Measurements from ENCODE around the gene NMU. TPM values are rescaled to one million over a fixed set of nuclear protein-coding genes. Genes with fewer than 3 reads are reported as not detected.
"Not testable (repeated sequence)": the region's sequence is repeated elsewhere in the genome, so short reads cannot be mapped to it uniquely, and the experiment has no call there.

The NMU gene
- total RNA-seq, 1 donor from 2014 or later, result 8.2 TPM

- TF ChIP-seq, protein P1, sequence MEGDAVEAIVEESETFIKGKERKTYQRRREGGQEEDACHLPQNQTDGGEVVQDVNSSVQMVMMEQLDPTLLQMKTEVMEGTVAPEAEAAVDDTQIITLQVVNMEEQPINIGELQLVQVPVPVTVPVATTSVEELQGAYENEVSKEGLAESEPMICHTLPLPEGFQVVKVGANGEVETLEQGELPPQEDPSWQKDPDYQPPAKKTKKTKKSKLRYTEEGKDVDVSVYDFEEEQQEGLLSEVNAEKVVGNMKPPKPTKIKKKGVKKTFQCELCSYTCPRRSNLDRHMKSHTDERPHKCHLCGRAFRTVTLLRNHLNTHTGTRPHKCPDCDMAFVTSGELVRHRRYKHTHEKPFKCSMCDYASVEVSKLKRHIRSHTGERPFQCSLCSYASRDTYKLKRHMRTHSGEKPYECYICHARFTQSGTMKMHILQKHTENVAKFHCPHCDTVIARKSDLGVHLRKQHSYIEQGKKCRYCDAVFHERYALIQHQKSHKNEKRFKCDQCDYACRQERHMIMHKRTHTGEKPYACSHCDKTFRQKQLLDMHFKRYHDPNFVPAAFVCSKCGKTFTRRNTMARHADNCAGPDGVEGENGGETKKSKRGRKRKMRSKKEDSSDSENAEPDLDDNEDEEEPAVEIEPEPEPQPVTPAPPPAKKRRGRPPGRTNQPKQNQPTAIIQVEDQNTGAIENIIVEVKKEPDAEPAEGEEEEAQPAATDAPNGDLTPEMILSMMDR (conservative IDR thresholded peaks at IDR 0.05; ENCODE audit: low read depth, low read length), result no peak
- H3K4me3 ChIP-seq (ENCODE audit: low read depth, low read length), result no peak within 1 kb of the TSS
- DNase-seq (ENCODE audit: low read depth), result no peak
Observed at GRCh38 chr4:55592014-55592413, 44.1 kb downstream of the NMU start, which contains the start of gene PDCL2. TSS of gene PDCL2 (minus strand) at chr4:55592245. CDS start at chr4:55592109, 136 bp downstream.

- no peak for DNase-seq (ENCODE audit: low read depth)
- TF ChIP-seq, protein P1 (conservative IDR thresholded peaks at IDR 0.05; ENCODE audit: low read depth, low read length), result no peak
- no peak overlapping the region for H3K4me3 ChIP-seq (ENCODE audit: low read depth, low read length)
Observed at GRCh38 chr4:55588160-55588559, 47.9 kb downstream of the NMU start.

DNA sequence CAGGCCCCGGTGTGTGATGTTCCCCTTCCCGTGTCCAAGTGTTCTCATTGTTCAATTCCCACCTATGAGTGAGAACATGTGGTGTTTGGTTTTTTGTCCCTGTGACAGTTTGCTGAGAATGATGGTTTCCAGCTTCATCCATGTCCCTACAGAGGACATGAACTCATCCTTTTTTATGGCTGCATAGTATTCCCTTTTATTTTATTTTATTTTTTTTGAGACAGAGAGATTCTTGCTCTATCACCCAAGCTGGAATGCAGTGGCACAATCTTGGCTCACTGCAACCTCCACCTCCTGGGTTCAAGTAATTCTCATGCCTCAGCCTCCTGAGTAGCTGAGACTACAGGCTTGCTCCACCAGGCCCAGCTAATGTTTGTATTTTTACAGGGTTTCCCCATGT, 53.3 kb downstream of the NMU start:
- H3K4me3 ChIP-seq (ENCODE audit: low read depth, low read length); DNase-seq (ENCODE audit: low read depth): not testable (repeated sequence)

GRCh38 chr4:55578341-55579010, 57.6 kb downstream of the NMU start:
- no peak for DNase-seq (ENCODE audit: low read depth)
- no peak overlapping the region for H3K4me3 ChIP-seq (ENCODE audit: low read depth, low read length)
- TF ChIP-seq, protein P1 (conservative IDR thresholded peaks at IDR 0.05; ENCODE audit: low read depth, low read length), result no peak

DNA sequence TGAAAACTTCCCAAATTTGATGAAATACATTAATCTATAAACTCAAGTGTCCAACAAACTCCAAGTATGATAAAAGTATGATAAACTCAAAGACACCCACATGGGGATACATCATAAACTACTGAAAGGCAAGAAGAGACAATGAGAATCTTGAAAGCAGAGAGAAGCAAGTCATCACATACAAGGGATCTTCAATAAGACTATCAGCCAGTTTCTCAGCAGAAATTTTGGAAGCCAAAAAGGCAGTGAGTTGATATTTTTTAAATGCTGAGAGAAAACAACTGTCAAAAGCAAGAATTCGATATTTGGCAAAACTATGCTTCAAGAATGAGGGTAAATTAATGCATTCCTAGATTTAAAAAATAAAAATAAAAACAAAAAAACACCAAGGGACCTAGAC, 60.6 kb downstream of the NMU start:
- DNase-seq (ENCODE audit: low read depth), result no peak
- H3K4me3 ChIP-seq (ENCODE audit: low read depth, low read length), result no peak overlapping the region
- TF ChIP-seq, protein P1 (conservative IDR thresholded peaks at IDR 0.05; ENCODE audit: low read depth, low read length), result no peak

GRCh38 chr4:55574252-55574651, 61.8 kb downstream of the NMU start:
- no peak overlapping the region for H3K4me3 ChIP-seq (ENCODE audit: low read depth, low read length)
- TF ChIP-seq, protein P1 (conservative IDR thresholded peaks at IDR 0.05; ENCODE audit: low read depth, low read length), result no peak
- DNase-seq (ENCODE audit: low read depth), result no peak

DNA sequence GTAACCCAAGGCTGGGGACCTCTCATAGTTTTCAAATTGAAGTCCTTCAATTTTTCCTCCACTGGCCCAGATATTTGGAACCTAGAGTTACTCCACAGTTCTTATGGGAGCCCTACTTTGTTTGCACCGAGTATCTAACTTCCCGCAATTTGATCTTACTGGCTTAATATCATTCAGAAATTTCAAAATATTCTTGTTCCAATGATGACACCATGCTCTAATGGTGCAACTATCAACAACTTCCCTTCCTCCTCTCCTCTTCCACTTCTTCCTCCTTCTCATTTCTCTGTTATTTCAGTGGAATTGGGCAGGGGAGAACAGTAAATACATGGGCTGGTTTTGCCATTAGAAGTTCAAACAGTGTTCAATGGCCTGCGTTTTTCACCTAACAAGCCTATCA, 64.3 kb downstream of the NMU start:
- H3K4me3 ChIP-seq (ENCODE audit: low read depth, low read length), result no peak overlapping the region
- TF ChIP-seq, protein P1 (conservative IDR thresholded peaks at IDR 0.05; ENCODE audit: low read depth, low read length), result no peak
- no peak for DNase-seq (ENCODE audit: low read depth)

Data from epithelial cell of proximal tubule (primary cell).